PC-9 (cell line): ENCODE results near the gene ZNF225.

Experiments
- CTCF ChIP-seq: fragments of 200-600 bp; sonication (generic); conservative IDR thresholded peaks from 2 replicates; pipeline ENCODE4 v1.6.1; 2017; ENCODE audit warnings: mixed run types, antibody characterized with exemption, mild to moderate bottlenecking, moderate library complexity
- EZH2 ChIP-seq: fragments of 200-600 bp; sonication (generic); IDR thresholded peaks from 2 replicates; pipeline ENCODE4 v1.8.0; 2017; ENCODE audit warnings: antibody characterized with exemption, low read depth

- TF ChIP-seq CTCF: no peak
- TF ChIP-seq EZH2: no peak
Observed at GRCh38 chr19:44149776-44150175, 36.6 kb downstream of the ZNF225 start.
